Tibial nerve (tissue), 3 donors: ENCODE results near the gene LAMTOR5.

Experiments
- CTCF ChIP-seq, 5 experiments: fragments of 200-600 bp in 3 of 5; fragments of 450-650 bp in 2 of 5; sonication (generic) in 3 of 5; IDR thresholded peaks; one replicate each; pipeline ENCODE4 v1.5.1; 2016 to 2019; ENCODE audit warnings: antibody characterized with exemption in 5 of 5, mild to moderate bottlenecking in 3 of 5, moderate library complexity in 2 of 5
- POLR2A ChIP-seq, 2 donors: fragments of 450-650 bp; IDR thresholded peaks; one replicate each; pipeline ENCODE4 v1.6.1; 2017; ENCODE audit warnings: antibody characterized with exemption in 2 of 2, mild to moderate bottlenecking in 2 of 2, moderate library complexity in 2 of 2

- TF ChIP-seq CTCF (IDR thresholded peaks at IDR 0.05) (no peak), POLR2A (IDR thresholded peaks at IDR 0.05) (no peak)
These were observed 44.8 kb upstream of the LAMTOR5 start for GRCh38 chr1:110452330-110452729.
